ENCODE measurements around the gene PNPLA2. TPM values are rescaled to one million over a fixed set of nuclear protein-coding genes. Genes with fewer than 3 reads are reported as not detected.

The PNPLA2 gene
- total and polyA plus RNA-seq, 2 donors from 2014 or later: 67.9 to 173 TPM

DNA sequence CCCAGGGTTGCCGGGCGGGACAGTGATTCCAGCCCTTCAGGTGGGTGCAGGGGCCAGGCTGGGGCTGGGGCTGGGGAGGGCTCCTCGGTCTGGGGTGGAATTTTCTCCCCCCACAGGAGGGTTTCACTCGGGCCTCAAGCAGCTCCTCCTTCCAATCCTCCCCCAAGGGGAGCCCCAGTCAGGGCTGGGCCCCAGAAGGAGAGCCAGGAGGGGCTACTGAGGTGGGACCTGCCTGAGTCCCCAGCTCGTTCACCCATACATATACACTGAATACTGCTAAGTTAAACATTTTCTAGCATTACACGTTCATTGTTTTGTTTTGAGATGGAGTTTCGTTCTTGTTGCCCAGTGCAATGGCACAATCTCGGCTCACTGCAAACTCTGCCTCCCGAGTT lies 7.5 kb downstream of the PNPLA2 start:
- H3K36me3 ChIP-seq (ENCODE audit: control insufficient read depth in 2 of 3, insufficient read depth in 3 of 3, low read length in 3 of 3): peaks cover 0 to 4% (median 0%) of the 10 kb centered on the region in 3 donors
- H3K27ac ChIP-seq (ENCODE audit: low read depth in 2 of 2, low read length in 2 of 2): no peak overlapping the region
- TF ChIP-seq, protein P1, sequence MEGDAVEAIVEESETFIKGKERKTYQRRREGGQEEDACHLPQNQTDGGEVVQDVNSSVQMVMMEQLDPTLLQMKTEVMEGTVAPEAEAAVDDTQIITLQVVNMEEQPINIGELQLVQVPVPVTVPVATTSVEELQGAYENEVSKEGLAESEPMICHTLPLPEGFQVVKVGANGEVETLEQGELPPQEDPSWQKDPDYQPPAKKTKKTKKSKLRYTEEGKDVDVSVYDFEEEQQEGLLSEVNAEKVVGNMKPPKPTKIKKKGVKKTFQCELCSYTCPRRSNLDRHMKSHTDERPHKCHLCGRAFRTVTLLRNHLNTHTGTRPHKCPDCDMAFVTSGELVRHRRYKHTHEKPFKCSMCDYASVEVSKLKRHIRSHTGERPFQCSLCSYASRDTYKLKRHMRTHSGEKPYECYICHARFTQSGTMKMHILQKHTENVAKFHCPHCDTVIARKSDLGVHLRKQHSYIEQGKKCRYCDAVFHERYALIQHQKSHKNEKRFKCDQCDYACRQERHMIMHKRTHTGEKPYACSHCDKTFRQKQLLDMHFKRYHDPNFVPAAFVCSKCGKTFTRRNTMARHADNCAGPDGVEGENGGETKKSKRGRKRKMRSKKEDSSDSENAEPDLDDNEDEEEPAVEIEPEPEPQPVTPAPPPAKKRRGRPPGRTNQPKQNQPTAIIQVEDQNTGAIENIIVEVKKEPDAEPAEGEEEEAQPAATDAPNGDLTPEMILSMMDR (IDR thresholded peaks at IDR 0.05; ENCODE audit: borderline replicate concordance, extremely low read depth, insufficient read depth): no peak
- no peaks in the 10 kb centered on the region for H3K27me3 ChIP-seq (ENCODE audit: control insufficient read depth, insufficient read depth, low read length)
- peaks cover 0 to 48% (median 24%) of the 10 kb centered on the region in 3 donors for H3K4me1 ChIP-seq (ENCODE audit: control insufficient read depth in 2 of 3, insufficient read depth in 2 of 3, low read depth in 1 of 3, low read length in 3 of 3)
- intact Hi-C loops (cut with DNase I): no loop called here
- no peak overlapping the region for H3K9ac ChIP-seq (ENCODE audit: low read length in 3 of 3)
- no peaks in the 10 kb centered on the region for H3K9me3 ChIP-seq (ENCODE audit: control insufficient read depth in 2 of 3, insufficient read depth in 1 of 3, low read length in 3 of 3)
- FAIRE-seq: no peak
- DNase-seq: no peak
- no peak overlapping the region for H3K4me3 ChIP-seq (ENCODE audit: low read length in 3 of 3)

DNA sequence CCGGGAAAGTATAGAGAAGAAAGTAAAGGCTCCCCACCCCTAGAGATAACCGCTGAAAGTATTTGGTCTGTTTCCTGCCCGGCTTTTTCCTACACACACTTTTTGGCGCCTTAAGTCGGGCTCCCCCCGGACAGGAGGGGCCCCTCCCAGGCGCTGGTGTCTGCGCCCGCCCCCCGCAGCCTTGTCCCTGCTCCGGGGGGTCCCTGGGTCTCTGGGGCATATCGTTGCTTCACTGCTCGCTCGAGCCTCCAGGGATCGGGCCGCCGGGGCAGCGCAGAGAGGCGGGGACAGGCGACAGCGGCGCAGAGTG lies 8.1 kb downstream of the PNPLA2 start:
- peak in 2 of 5 donors; percentile 31 to 72 for DNase-seq
- no peak for FAIRE-seq
- intact Hi-C loops (cut with DNase I): no loop called here

DNA sequence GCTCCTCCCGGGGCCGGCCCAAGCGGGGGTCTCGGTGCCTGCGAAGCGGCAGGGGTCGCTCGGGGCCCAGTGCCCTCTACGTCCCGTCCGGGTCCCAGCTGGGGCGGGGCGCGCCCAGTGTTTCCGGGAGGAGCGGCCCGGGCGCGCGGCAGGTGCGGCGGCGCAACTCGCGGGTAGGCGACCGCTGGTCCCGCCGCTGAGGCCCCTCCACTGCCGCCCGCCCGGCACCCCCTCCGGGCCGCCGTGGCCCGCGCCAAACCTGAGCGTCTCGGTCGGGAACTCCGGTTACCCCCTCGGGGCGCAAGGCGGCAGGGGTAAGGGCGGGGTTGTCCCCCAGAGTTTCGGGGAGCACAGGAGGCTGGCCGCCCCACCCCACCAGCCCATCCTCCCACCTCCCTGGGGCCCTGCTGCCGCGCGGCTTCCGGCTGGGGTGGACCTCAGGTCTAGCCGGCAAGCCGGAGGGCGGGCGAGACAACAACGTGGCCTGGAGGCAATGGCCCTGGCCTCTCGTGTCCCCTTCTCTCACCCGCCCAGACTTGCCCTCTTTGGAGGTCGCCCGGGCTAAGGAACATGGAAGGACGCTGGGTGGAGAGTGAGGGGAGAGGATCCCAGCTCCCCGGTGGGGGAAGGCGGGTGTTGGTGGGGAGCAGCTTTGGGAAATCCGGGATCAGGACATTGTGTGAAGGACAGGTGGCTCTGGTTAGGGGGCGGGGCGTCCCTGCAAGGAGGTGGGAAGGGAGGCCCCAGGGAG lies 8.6 kb downstream of the PNPLA2 start:
- no peaks in the 10 kb centered on the region for H3K36me3 ChIP-seq (ENCODE audit: control insufficient read depth in 2 of 3, insufficient read depth in 3 of 3, low read length in 3 of 3)
- H3K4me3 ChIP-seq (ENCODE audit: low read length in 3 of 3): peak overlapping the region in 1 of 3 donors; percentile 21
- H3K9me3 ChIP-seq (ENCODE audit: control insufficient read depth in 2 of 3, insufficient read depth in 1 of 3, low read length in 3 of 3): no peaks in the 10 kb centered on the region
- peak overlapping the region; percentile 23 to 32 for H3K27ac ChIP-seq (ENCODE audit: low read depth in 2 of 2, low read length in 2 of 2)
- intact Hi-C loops (cut with DNase I): no loop called here
- no peaks in the 10 kb centered on the region for H3K27me3 ChIP-seq (ENCODE audit: control insufficient read depth, insufficient read depth, low read length)
- peak overlapping the region in 2 of 3 donors; percentile 6 to 46 for H3K9ac ChIP-seq (ENCODE audit: low read length in 3 of 3)
- H3K4me1 ChIP-seq (ENCODE audit: control insufficient read depth in 2 of 3, insufficient read depth in 2 of 3, low read depth in 1 of 3, low read length in 3 of 3): peaks cover 0 to 43% (median 15%) of the 10 kb centered on the region in 3 donors
- no peak for FAIRE-seq
- TF ChIP-seq, protein P1 (IDR thresholded peaks at IDR 0.05; ENCODE audit: borderline replicate concordance, extremely low read depth, insufficient read depth): no peak
- peak in 3 of 5 donors; percentile 49 to 82 (median 61) for DNase-seq

More for the DNA sequence above, 8.1 kb downstream of the PNPLA2 start:
- H3K27me3 ChIP-seq (ENCODE audit: control insufficient read depth, insufficient read depth, low read length): no peaks in the 10 kb centered on the region
- peak overlapping the region in 1 of 2 donors; percentile 32 for H3K27ac ChIP-seq (ENCODE audit: low read depth in 2 of 2, low read length in 2 of 2)
- H3K36me3 ChIP-seq (ENCODE audit: control insufficient read depth in 2 of 3, insufficient read depth in 3 of 3, low read length in 3 of 3): peaks cover 0 to 2% (median 0%) of the 10 kb centered on the region in 3 donors
- H3K4me1 ChIP-seq (ENCODE audit: control insufficient read depth in 2 of 3, insufficient read depth in 2 of 3, low read depth in 1 of 3, low read length in 3 of 3): peaks cover 0 to 42% (median 19%) of the 10 kb centered on the region in 3 donors
- H3K9me3 ChIP-seq (ENCODE audit: control insufficient read depth in 2 of 3, insufficient read depth in 1 of 3, low read length in 3 of 3): no peaks in the 10 kb centered on the region
- H3K4me3 ChIP-seq (ENCODE audit: low read length in 3 of 3): no peak overlapping the region
- peak overlapping the region in 1 of 3 donors; percentile 34 for H3K9ac ChIP-seq (ENCODE audit: low read length in 3 of 3)
- TF ChIP-seq, protein P1 (IDR thresholded peaks at IDR 0.05; ENCODE audit: borderline replicate concordance, extremely low read depth, insufficient read depth): no peak

Measured in kidney (tissue), 14 donors.